ENCODE results near the gene TADA2A.

Gene TADA2A

GRCh38 chr17:37492167-37492566, 85.5 kb downstream of the TADA2A start:
- TF ChIP-seq EZH2 (IDR thresholded peaks at IDR 0.05; ENCODE audit: borderline replicate concordance, low read length) (no peak), CTCF (IDR thresholded peaks at IDR 0.05; ENCODE audit: low read length) (no peak)
- H3K36me3 ChIP-seq (ENCODE audit: insufficient read depth, low read length), result no peaks in the 10 kb centered on the region
- H3K4me1 ChIP-seq (ENCODE audit: insufficient read depth, low read length, severe bottlenecking), result peaks cover 50% of the 10 kb centered on the region
- no peaks in the 10 kb centered on the region for H3K9me3 ChIP-seq (ENCODE audit: low read length)
- H3K4me3 ChIP-seq (ENCODE audit: low read depth, low read length, poor library complexity, severe bottlenecking), result peak overlapping the region; percentile 82
- H3K27ac ChIP-seq (ENCODE audit: low read depth, low read length, poor library complexity, severe bottlenecking), result no peak overlapping the region
- peak overlapping the region; percentile 87 for H3K4me2 ChIP-seq (ENCODE audit: low read length)
- H3K27me3 ChIP-seq (ENCODE audit: insufficient read depth, low read length), result no peaks in the 10 kb centered on the region
- H3K79me2 ChIP-seq (ENCODE audit: insufficient read depth, low read length), result peaks cover 17% of the 10 kb centered on the region
- H2AFZ ChIP-seq (ENCODE audit: low read length), result no peak overlapping the region
- H3F3A ChIP-seq (ENCODE audit: insufficient read depth, low read length), result peaks cover 3% of the 10 kb centered on the region; the same call in 1 of the 2 replicates
- no peaks in the 10 kb centered on the region for H3K9me2 ChIP-seq (ENCODE audit: low read depth, low read length)
- H3K9ac ChIP-seq (ENCODE audit: low read length), result no peak overlapping the region; the same call in 1 of the 2 replicates
- H4K20me1 ChIP-seq (ENCODE audit: insufficient read depth, low read length), result no peaks in the 10 kb centered on the region

- H3K4me2 ChIP-seq (ENCODE audit: low read length), result no peak overlapping the region
- H3K9me2 ChIP-seq (ENCODE audit: low read depth, low read length), result no peaks in the 10 kb centered on the region
- no peaks in the 10 kb centered on the region for H3K9me3 ChIP-seq (ENCODE audit: low read length)
- peaks cover 44% of the 10 kb centered on the region for H3K4me1 ChIP-seq (ENCODE audit: insufficient read depth, low read length, severe bottlenecking)
- peaks cover 17% of the 10 kb centered on the region for H3K79me2 ChIP-seq (ENCODE audit: insufficient read depth, low read length)
- TF ChIP-seq CTCF (IDR thresholded peaks at IDR 0.05; ENCODE audit: low read length), result no peak
- no peak for TF ChIP-seq EZH2 (IDR thresholded peaks at IDR 0.05; ENCODE audit: borderline replicate concordance, low read length)
- H3K4me3 ChIP-seq (ENCODE audit: low read depth, low read length, poor library complexity, severe bottlenecking), result no peak overlapping the region
- H3F3A ChIP-seq (ENCODE audit: insufficient read depth, low read length), result no peaks in the 10 kb centered on the region
- no peak overlapping the region for H2AFZ ChIP-seq (ENCODE audit: low read length)
- H3K9ac ChIP-seq (ENCODE audit: low read length), result no peak overlapping the region
- H4K20me1 ChIP-seq (ENCODE audit: insufficient read depth, low read length), result no peaks in the 10 kb centered on the region
- no peak overlapping the region for H3K27ac ChIP-seq (ENCODE audit: low read depth, low read length, poor library complexity, severe bottlenecking)
- no peaks in the 10 kb centered on the region for H3K36me3 ChIP-seq (ENCODE audit: insufficient read depth, low read length)
- no peaks in the 10 kb centered on the region for H3K27me3 ChIP-seq (ENCODE audit: insufficient read depth, low read length)
Observed at GRCh38 chr17:37493249-37494027, 86.8 kb downstream of the TADA2A start.

- Histone ChIP-seq H4K20me1 (ENCODE audit: insufficient read depth, low read length) (no peaks in the 10 kb centered on the region), H3K4me1 (ENCODE audit: insufficient read depth, low read length, severe bottlenecking) (peaks cover 37% of the 10 kb centered on the region), H3K9me2 (ENCODE audit: low read depth, low read length) (no peaks in the 10 kb centered on the region), H3K9ac (ENCODE audit: low read length) (no peak overlapping the region), H3K9me3 (ENCODE audit: low read length) (no peaks in the 10 kb centered on the region), H3F3A (ENCODE audit: insufficient read depth, low read length) (no peaks in the 10 kb centered on the region), H3K79me2 (ENCODE audit: insufficient read depth, low read length) (peaks cover 17% of the 10 kb centered on the region), H3K36me3 (ENCODE audit: insufficient read depth, low read length) (no peaks in the 10 kb centered on the region), H3K4me2 (ENCODE audit: low read length) (no peak overlapping the region), H3K27me3 (ENCODE audit: insufficient read depth, low read length) (no peaks in the 10 kb centered on the region), H2AFZ (ENCODE audit: low read length) (no peak overlapping the region), H3K27ac (ENCODE audit: low read depth, low read length, poor library complexity, severe bottlenecking) (no peak overlapping the region), H3K4me3 (ENCODE audit: low read depth, low read length, poor library complexity, severe bottlenecking) (no peak overlapping the region)
- TF ChIP-seq EZH2 (IDR thresholded peaks at IDR 0.05; ENCODE audit: borderline replicate concordance, low read length) (no peak), CTCF (IDR thresholded peaks at IDR 0.05; ENCODE audit: low read length) (no peak)
Observed at GRCh38 chr17:37494401-37494831, 87.7 kb downstream of the TADA2A start.

All from OCI-LY1 (cell line).